Loucy (cell line): Measurements from ENCODE around the gene CHN1.

Experiments used
- EZH2phosphoT487 ChIP-seq: fragments of 200-600 bp; IDR thresholded peaks from 2 replicates; pipeline ENCODE4 v1.6.1; 2018; ENCODE audit warnings: antibody characterized with exemption, mild to moderate bottlenecking, moderate library complexity, borderline replicate concordance
- TF ChIP-seq, protein P1 (sequence below): fragments of 200-600 bp; sonication (generic); conservative IDR thresholded peaks from 2 replicates; pipeline ENCODE4 v1.5.1; 2014; ENCODE audit warnings: mild to moderate bottlenecking, antibody characterized with exemption, low read length

DNA sequence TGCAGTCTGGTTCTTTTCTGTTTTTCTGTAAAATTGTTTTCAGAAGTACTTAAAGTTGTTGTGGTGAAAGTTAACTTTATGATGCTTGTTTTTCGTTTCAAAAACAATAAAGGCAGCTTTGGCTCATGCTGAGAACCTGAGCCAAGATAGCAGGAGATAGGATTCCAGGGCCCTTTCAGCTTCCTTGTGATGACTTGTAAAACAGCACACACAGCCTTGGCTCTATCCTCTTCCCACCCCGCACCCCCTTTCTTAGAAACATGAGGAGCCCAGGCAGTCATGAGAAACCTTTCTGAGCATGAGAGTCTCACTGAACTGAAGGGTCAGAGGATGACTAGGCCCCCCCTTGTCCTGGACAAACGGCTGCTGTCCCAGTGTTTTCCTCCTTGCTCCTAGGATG is 228.5 kb downstream of the CHN1 start:
- TF ChIP-seq, protein P1, sequence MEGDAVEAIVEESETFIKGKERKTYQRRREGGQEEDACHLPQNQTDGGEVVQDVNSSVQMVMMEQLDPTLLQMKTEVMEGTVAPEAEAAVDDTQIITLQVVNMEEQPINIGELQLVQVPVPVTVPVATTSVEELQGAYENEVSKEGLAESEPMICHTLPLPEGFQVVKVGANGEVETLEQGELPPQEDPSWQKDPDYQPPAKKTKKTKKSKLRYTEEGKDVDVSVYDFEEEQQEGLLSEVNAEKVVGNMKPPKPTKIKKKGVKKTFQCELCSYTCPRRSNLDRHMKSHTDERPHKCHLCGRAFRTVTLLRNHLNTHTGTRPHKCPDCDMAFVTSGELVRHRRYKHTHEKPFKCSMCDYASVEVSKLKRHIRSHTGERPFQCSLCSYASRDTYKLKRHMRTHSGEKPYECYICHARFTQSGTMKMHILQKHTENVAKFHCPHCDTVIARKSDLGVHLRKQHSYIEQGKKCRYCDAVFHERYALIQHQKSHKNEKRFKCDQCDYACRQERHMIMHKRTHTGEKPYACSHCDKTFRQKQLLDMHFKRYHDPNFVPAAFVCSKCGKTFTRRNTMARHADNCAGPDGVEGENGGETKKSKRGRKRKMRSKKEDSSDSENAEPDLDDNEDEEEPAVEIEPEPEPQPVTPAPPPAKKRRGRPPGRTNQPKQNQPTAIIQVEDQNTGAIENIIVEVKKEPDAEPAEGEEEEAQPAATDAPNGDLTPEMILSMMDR = no peak
- TF ChIP-seq EZH2phosphoT487 = no peak
